ENCODE data around the gene SINHCAF. TPM values are rescaled to one million over a fixed set of nuclear protein-coding genes. Genes with fewer than 3 reads are reported as not detected.

The SINHCAF gene
- total and polyA plus RNA-seq, 2 donors (not counting 1 experiment from before 2014, with no cell fraction given), result 13.2 to 16.4 TPM

DNA sequence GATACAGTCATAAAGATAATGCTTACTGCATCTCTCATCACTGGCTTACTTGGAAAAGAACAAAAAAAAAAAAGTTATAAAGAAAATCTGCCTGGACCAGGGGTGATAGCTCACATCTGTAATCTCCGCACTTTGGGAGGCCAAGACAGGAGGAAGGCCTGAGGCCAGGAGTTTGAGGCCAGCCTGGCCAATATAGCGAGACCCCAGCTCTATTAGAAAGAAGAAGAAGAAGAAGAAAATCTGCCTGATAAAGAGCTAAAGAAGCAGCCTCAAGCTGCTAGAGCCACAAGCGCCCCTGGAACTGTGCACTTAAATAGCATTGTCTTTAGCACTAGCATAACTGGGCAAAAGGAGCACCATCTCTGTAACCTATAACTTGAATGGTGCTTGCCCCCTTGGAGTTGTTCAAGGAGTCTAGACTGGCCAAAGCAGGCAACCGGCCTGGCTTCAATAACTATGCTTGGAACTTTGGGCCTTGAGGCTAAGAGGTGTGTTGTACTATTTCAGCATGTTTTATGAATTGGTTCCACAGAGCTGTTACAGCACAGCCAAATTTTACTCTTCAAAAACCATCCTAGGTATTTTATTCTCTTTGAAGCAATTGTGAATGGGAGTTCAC, 53.2 kb downstream of the SINHCAF start:
- no peaks in the 10 kb centered on the region for H3K36me3 ChIP-seq (ENCODE audit: control insufficient read depth, insufficient read depth, low read length)
- H3K79me2 ChIP-seq (ENCODE audit: control insufficient read depth, insufficient read depth, low read length), result no peaks in the 10 kb centered on the region
- H3K4me2 ChIP-seq (ENCODE audit: extremely low read depth, insufficient read depth, low read length), result no peak overlapping the region
- no peaks in the 10 kb centered on the region for H3K4me1 ChIP-seq (ENCODE audit: control insufficient read depth, extremely low read depth, insufficient read depth, low read length)
- no peaks in the 10 kb centered on the region for H4K20me1 ChIP-seq (ENCODE audit: control insufficient read depth, extremely low read depth, insufficient read depth, low read length)
- H3K9ac ChIP-seq (ENCODE audit: insufficient read depth, low read length), result no peak overlapping the region
- no peak overlapping the region for H3K27ac ChIP-seq (ENCODE audit: insufficient read depth, low read length)
- no peaks in the 10 kb centered on the region for H3K9me3 ChIP-seq (ENCODE audit: control insufficient read depth, insufficient read depth, low read depth, low read length)
- TF ChIP-seq EZH2 (IDR thresholded peaks at IDR 0.05; ENCODE audit: low read length, missing control alignments), result no peak
- TF ChIP-seq, protein P1, sequence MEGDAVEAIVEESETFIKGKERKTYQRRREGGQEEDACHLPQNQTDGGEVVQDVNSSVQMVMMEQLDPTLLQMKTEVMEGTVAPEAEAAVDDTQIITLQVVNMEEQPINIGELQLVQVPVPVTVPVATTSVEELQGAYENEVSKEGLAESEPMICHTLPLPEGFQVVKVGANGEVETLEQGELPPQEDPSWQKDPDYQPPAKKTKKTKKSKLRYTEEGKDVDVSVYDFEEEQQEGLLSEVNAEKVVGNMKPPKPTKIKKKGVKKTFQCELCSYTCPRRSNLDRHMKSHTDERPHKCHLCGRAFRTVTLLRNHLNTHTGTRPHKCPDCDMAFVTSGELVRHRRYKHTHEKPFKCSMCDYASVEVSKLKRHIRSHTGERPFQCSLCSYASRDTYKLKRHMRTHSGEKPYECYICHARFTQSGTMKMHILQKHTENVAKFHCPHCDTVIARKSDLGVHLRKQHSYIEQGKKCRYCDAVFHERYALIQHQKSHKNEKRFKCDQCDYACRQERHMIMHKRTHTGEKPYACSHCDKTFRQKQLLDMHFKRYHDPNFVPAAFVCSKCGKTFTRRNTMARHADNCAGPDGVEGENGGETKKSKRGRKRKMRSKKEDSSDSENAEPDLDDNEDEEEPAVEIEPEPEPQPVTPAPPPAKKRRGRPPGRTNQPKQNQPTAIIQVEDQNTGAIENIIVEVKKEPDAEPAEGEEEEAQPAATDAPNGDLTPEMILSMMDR (conservative IDR thresholded peaks at IDR 0.05 in 1 of 2, IDR thresholded peaks at IDR 0.05 in 1 of 2; ENCODE audit: low read depth in 1 of 2, low read length in 2 of 2), result no peak
- H3K4me3 ChIP-seq (replicated peaks in 1 of 4; ENCODE audit: control extremely low read depth in 1 of 4, insufficient read depth in 1 of 4, low read depth in 3 of 4, low read length in 4 of 4), result no peak overlapping the region
- no peak for DNase-seq (ENCODE audit: low read depth in 2 of 2)
- H2AFZ ChIP-seq (ENCODE audit: low read length), result no peak overlapping the region
- H3K27me3 ChIP-seq (ENCODE audit: control insufficient read depth, insufficient read depth, low read length), result no peaks in the 10 kb centered on the region

DNA sequence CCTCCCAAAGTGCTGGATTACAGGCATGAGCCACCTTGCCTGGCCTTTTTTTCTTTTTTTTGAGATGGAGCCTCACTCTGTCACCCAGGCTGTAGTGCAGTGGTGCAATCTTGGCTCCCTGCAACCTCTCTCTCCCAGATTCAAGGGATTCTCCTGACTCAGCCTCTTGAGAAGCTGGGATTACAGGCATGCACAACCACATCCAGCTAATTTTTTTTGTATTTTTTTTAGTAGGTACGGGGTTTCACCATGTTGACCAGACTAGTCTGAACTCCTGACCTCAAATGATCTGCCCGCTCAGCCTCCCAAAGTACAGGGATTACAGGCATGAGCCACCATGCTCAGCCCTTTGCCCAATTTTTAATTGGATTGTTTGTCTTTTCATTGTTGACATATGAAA, 58.0 kb downstream of the SINHCAF start:
- Histone ChIP-seq H3K27ac (ENCODE audit: insufficient read depth, low read length) (no peak overlapping the region), H3K79me2 (ENCODE audit: control insufficient read depth, insufficient read depth, low read length) (no peaks in the 10 kb centered on the region), H3K4me3 (replicated peaks in 1 of 4; ENCODE audit: control extremely low read depth in 1 of 4, insufficient read depth in 1 of 4, low read depth in 3 of 4, low read length in 4 of 4) (no peak overlapping the region), H3K4me1 (ENCODE audit: control insufficient read depth, extremely low read depth, insufficient read depth, low read length) (no peaks in the 10 kb centered on the region), H3K36me3 (ENCODE audit: control insufficient read depth, insufficient read depth, low read length) (no peaks in the 10 kb centered on the region), H2AFZ (ENCODE audit: low read length) (no peak overlapping the region), H3K9me3 (ENCODE audit: control insufficient read depth, insufficient read depth, low read depth, low read length) (no peaks in the 10 kb centered on the region), H3K4me2 (ENCODE audit: extremely low read depth, insufficient read depth, low read length) (no peak overlapping the region), H3K9ac (ENCODE audit: insufficient read depth, low read length) (no peak overlapping the region), H4K20me1 (ENCODE audit: control insufficient read depth, extremely low read depth, insufficient read depth, low read length) (no peaks in the 10 kb centered on the region), H3K27me3 (ENCODE audit: control insufficient read depth, insufficient read depth, low read length) (no peaks in the 10 kb centered on the region)
- DNase-seq (ENCODE audit: low read depth in 2 of 2), result peak in 1 of 2 donors; percentile 9
- TF ChIP-seq, protein P1 (conservative IDR thresholded peaks at IDR 0.05 in 1 of 2, IDR thresholded peaks at IDR 0.05 in 1 of 2; ENCODE audit: low read depth in 1 of 2, low read length in 2 of 2), result no peak
- no peak for TF ChIP-seq EZH2 (IDR thresholded peaks at IDR 0.05; ENCODE audit: low read length, missing control alignments)

DNA sequence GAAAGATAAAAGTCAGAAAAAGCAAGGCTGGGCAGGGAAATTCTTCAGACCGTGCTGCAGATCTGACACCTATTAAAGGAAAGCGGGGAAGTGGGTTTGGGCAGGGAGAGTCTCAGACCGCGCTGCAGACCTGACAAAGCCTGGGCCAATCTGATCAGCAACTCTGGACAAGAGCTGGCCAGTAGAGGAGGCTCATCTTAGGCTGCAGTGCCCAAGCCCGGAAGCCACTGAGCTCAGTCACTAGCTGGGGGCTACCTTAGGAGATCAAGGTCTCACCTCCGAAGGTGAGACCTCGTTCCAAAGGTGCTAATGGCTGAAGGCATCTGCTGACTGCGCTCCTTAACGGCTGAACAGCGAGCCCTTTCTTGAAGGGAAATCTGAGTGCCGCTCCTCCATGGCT, 60.2 kb downstream of the SINHCAF start:
- no peak overlapping the region for H3K4me2 ChIP-seq (ENCODE audit: extremely low read depth, insufficient read depth, low read length)
- H3K9ac ChIP-seq (ENCODE audit: insufficient read depth, low read length), result no peak overlapping the region
- no peak overlapping the region for H3K27ac ChIP-seq (ENCODE audit: insufficient read depth, low read length)
- H3K36me3 ChIP-seq (ENCODE audit: control insufficient read depth, insufficient read depth, low read length), result no peaks in the 10 kb centered on the region
- no peaks in the 10 kb centered on the region for H4K20me1 ChIP-seq (ENCODE audit: control insufficient read depth, extremely low read depth, insufficient read depth, low read length)
- DNase-seq (ENCODE audit: low read depth in 2 of 2), result no peak
- H3K27me3 ChIP-seq (ENCODE audit: control insufficient read depth, insufficient read depth, low read length), result no peaks in the 10 kb centered on the region
- H2AFZ ChIP-seq (ENCODE audit: low read length), result no peak overlapping the region
- no peaks in the 10 kb centered on the region for H3K4me1 ChIP-seq (ENCODE audit: control insufficient read depth, extremely low read depth, insufficient read depth, low read length)
- TF ChIP-seq, protein P1 (conservative IDR thresholded peaks at IDR 0.05 in 1 of 2, IDR thresholded peaks at IDR 0.05 in 1 of 2; ENCODE audit: low read depth in 1 of 2, low read length in 2 of 2), result no peak
- no peak for TF ChIP-seq EZH2 (IDR thresholded peaks at IDR 0.05; ENCODE audit: low read length, missing control alignments)
- H3K9me3 ChIP-seq (ENCODE audit: control insufficient read depth, insufficient read depth, low read depth, low read length), result no peaks in the 10 kb centered on the region
- no peak overlapping the region for H3K4me3 ChIP-seq (replicated peaks in 1 of 4; ENCODE audit: control extremely low read depth in 1 of 4, insufficient read depth in 1 of 4, low read depth in 3 of 4, low read length in 4 of 4)
- no peaks in the 10 kb centered on the region for H3K79me2 ChIP-seq (ENCODE audit: control insufficient read depth, insufficient read depth, low read length)
